Amniotic epithelial cell (primary cell): Measurements from ENCODE around the gene RBM38.

ENCODE experiments used
- DNase-seq: peaks from one replicate; pipeline ENCODE4 v3.0.0-alpha.2; 2010; ENCODE audit warnings: low read depth

RBM38 gene

DNA sequence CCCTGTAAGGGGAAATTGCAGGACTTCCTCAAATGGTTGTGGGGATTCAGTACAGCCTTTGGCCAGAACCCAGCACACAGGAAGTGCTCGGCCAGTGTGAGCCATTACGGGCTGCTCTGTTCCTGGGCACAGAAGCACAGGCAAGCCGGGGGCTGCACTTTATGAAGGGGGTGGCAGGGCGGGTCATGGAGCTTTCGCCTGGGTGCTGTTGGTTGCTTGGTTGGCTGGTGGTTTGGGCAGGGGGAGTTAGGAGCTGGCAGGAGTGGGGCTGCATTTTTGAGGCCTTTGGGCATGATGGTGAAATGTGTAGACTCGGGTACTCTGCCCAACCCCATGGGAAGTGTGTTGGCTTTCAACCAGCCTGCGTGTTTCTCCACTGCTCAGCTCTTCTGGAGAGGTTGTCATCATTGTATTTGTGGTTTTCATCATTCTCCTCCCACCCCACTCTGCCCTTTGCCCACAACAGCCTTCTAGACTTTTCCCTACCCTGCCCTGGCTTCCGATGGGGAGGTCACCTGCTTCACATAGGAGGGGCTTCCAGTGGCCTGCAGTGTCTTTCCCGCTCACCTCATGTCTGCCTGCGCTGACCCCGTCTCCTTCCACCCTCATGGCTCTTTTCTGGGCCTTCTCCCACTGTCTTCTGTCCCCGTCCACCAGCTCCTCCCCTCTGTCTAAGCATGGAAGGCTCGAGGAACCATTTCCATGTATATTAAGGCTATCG, 16.1 kb upstream of the RBM38 start:
- DNase-seq, result no peak

GRCh38 chr20:57375652-57376230, 15.5 kb upstream of the RBM38 start:
- no peak for DNase-seq

DNA sequence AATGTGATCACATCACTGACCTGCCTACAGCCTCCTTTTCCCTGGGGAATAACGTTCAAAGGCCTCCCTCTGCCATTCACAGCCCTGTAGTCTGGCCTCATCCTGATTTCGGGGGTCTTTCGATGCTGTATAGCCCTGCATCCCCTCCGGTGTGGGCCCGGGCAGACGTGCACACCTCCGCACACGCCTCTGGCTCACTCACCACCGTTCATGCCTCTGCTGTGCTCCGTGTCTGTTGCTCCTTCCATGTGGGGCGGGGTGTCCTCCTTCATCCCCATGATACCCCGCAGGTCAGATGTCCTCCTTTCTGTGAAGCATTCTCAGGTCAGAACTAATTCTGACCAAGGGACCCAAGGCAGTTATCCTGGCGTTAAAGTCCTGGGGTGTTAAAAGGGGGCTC, 13.8 kb upstream of the RBM38 start:
- no peak for DNase-seq

- no peak for DNase-seq
These were observed 13.1 kb upstream of the RBM38 start for GRCh38 chr20:57378107-57378506.

- no peak for DNase-seq
These were observed 12.4 kb upstream of the RBM38 start for GRCh38 chr20:57378646-57379262.

DNA sequence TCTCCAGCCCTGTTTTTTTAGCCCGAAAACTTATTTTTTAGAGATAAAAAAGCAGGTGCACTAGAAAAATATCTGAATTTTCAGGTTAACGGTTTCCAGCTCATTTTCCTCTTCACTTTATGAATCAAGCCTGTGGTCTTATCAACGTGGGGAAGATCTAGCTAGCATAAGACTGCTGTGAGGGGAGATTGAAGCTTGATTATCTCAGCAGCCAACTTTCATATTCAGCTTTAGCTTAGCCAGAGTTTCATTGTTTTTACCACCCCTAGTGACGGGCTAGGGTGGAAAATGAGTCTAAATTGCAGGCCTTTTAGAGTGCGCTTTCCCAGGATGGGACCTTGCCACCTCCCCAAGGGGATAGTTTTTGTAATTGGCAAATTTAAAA, 11.9 kb upstream of the RBM38 start:
- DNase-seq, result no peak

- DNase-seq, result no peak
These were observed 11.0 kb upstream of the RBM38 start for GRCh38 chr20:57380081-57380750.

- peak; percentile 54 for DNase-seq
These were observed 9.3 kb upstream of the RBM38 start for GRCh38 chr20:57381596-57382503.

DNA sequence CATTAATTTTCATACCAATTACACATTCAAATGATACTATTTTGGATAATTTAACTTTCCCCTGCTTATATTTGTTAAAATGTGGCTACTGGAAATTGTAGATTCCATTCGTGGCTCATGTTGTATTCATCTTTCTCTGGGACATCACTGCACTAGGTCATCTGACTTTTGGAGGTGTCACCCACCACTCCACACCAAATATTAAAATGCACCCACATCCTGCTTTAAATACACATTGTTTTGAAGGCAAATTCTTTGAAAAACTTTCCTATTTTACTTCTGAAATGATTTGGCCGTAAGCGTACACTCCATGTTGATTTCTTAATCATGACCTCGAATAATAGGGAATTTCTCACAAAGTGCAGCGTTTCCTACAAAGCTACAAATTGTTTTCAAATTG, 8.7 kb upstream of the RBM38 start:
- no peak for DNase-seq

DNA sequence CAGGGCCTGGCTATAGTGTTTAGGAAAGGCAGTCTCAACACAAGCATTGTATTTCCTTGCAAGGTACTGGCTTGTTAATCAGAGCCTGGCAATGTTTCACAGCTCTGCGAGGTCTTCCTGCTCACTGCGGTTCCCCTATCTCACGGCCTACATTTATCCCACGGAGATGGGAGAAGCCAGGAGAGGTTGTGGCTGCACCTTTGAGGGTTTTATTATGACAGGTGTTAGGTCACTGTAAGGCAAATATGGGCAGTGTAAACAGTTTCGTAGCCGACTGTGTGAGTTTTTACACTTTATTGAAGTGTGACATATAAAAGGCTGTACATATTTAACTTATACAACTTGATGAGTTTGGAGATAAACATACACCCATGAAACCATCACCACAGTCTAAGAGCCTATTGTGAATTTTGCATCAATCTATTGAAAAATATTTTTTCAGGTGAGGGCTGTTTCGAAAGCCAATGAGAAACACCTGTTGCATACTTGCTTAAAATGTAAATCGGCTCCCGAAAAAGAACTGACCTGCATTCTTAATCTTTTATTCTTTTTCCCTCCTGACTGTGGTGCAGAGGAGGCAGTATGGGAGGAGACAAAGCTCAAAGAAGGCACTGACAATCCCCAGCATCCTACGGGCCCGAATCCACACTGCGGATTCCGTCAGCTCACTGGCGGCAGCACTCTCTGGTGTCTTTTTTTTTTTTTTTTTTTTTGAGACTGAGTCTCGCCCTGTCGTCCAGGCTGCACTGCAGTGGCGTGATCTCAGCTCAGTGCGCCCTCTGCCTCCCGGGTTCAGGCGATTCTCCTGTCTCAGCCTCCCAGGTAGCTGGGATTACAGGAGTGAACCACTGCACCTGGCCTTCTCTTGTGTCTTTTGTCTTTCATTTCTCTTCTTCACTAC, 7.5 kb upstream of the RBM38 start:
- DNase-seq, result no peak

GRCh38 chr20:57384486-57384885, 6.7 kb upstream of the RBM38 start:
- no peak for DNase-seq

GRCh38 chr20:57384953-57385761, 6.0 kb upstream of the RBM38 start:
- DNase-seq, result no peak

GRCh38 chr20:57385940-57386339, 5.3 kb upstream of the RBM38 start:
- no peak for DNase-seq

DNA sequence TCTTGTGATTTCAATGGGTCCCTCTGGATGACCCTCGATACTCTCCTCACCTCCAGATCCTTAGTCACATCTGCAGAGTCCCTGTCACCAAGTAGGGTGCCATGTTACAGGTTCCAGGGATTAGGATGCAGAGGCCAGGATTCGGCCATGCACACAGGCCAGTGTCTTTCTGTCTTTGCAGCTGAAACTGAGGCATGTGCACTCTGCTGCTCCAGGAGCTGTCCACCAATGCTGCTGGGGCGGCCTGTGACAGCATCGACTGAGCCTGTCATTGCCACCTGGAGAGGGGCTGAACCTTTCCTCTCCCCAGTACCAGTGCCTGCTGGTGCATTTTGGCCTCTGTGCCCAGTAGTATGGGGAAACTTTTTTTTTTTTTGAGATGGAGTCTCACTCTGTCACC, 4.4 kb upstream of the RBM38 start:
- no peak for DNase-seq

DNA sequence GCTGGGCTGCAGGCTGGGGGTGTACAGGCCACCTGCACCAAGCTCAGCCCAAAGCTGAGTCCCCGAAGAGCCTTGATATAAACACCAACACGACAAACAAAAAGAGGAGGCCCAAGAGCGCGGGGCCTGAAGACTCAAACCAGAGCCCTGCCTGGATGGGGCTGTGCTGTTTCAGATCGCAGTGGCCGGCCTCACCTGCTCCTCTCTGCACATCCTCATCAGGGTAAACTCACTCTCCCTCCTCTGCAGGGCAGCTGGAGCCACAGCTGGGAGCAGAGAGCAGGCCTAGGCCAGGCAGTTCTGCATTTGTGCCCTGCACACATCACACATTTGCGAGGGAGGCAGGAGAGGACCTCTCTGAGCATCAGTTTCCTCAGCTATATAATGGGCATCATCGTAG, 3.7 kb upstream of the RBM38 start:
- DNase-seq, result no peak

DNA sequence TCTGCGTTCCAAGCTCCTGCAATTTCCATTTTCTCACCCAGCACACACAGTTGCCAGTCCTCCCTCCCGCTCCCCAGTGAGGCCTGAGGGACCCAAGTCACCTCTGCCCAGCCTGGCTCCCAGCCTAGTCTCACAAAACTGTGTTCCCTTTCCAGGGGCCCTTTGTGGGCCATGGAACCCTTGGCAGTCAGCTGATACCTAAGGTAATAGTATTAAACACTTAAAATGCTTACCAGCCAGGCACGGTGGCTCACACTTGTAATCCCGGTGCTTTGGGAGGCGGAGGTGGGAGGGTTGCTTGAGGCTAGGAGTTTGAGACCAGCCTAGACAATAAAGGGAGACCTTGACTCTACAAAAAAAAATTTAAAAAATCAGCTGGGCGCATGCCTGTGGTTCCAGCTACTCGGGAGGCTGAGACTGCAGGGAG, 3.2 kb upstream of the RBM38 start:
- DNase-seq, result no peak

DNA sequence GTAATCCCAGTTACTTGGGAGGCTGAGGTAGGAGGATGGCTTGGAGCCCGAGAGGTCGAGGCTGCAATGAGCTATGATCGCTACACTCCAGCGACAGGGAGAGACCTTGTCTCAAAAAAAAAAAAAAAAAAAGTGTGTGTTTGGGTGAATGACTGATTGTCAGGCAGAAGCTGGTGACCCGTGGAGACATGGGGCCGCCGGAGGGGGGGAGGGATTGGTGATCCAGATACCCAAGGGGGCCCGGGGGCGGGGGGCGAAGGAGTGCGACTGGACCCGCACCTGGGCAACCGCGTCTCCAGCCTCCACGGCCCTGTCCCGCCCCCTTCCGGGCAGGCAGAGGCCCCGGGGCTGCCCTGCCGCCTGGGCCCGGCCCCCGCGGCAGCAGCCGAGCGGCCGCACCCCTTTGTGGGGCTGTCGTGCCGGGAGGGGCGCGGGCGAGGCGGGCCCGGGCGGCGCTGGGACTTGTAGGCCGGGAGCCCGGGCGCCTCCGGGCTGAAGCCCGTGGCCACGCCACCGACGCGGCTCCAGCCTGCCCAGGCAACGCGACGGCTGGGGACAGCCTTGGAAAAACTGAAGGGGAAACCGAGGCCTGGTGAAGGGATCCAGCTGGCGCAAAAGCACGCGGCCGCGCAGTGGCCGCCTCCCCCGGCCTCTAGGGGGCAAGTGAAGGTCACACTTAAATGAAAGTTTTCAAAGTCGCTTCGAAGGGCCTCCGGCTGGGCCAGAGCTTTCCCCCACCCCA, 2.1 kb upstream of the RBM38 start:
- DNase-seq, result peak; percentile 54

- DNase-seq, result no peak
These were observed 1.2 kb upstream of the RBM38 start for GRCh38 chr20:57389695-57390603.
